Measurements from ENCODE around the gene MATN4. TPM values are rescaled to one million over a fixed set of nuclear protein-coding genes. Genes with fewer than 3 reads are reported as not detected.

The MATN4 gene
- total RNA-seq, 1 experiment from 2014 or later, result 0.64 TPM

GRCh38 chr20:45258664-45259063 lies 49.4 kb downstream of the MATN4 start:
- H3K27ac ChIP-seq (ENCODE audit: low read depth, low read length), result no peak overlapping the region
- no peak overlapping the region for H2AFZ ChIP-seq (ENCODE audit: low read depth, low read length, poor library complexity, severe bottlenecking)
- ChIA-PET RAD21 (ENCODE audit: low non-redundant PET in 1 of 2, low total read pairs in 2 of 2, uncharacterized antibody in 2 of 2, unreplicated experiment in 2 of 2) (no interaction called here), CTCF (interaction anchor here (1.3 kb wide), 1 partner anchor 120 kb away, joined by 4 read pairs; no protein-coding TSS in a partner anchor), POLR2A (no interaction called here)
- H3K27me3 ChIP-seq (ENCODE audit: insufficient read depth, low read length), result no peaks in the 10 kb centered on the region
- DNase-seq (ENCODE audit: low read depth, low spot score) (no peak), ATAC-seq (no peak)
- no peaks in the 10 kb centered on the region for H3K79me2 ChIP-seq (ENCODE audit: insufficient read depth, low read length)
- H3K9ac ChIP-seq (ENCODE audit: low read length), result no peak overlapping the region
- H3K4me2 ChIP-seq (ENCODE audit: low read length), result no peak overlapping the region
- BruUV-seq (replicated peaks), result no TSS peak
- no peaks in the 10 kb centered on the region for H3K9me3 ChIP-seq (ENCODE audit: control insufficient read depth in 1 of 2, insufficient read depth in 1 of 2, low read depth in 1 of 2, low read length in 2 of 2)
- H3K4me3 ChIP-seq (replicated peaks in 1 of 2; ENCODE audit: low read depth in 1 of 2, low read length in 2 of 2), result no peak overlapping the region
- no peaks in the 10 kb centered on the region for H4K20me1 ChIP-seq (ENCODE audit: insufficient read depth)
- H3K9me2 ChIP-seq (ENCODE audit: insufficient read depth), result no peaks in the 10 kb centered on the region
- intact Hi-C loops (cut with micrococcal nuclease), result no loop called here
- peaks cover 10 to 11% of the 10 kb centered on the region in 2 experiments; a peak in 2 of 4 replicates for H3K4me1 ChIP-seq (ENCODE audit: control insufficient read depth in 1 of 2, insufficient read depth in 2 of 2, low read length in 2 of 2)
- no peak for TF ChIP-seq CTCF (IDR thresholded peaks at IDR 0.05 in 2 of 3, conservative IDR thresholded peaks at IDR 0.05 in 1 of 3; ENCODE audit: borderline replicate concordance in 1 of 3, insufficient read depth in 1 of 3, low read depth in 2 of 3, low read length in 2 of 3)
- no peak for TF ChIP-seq TCF7L2 (IDR thresholded peaks at IDR 0.05; ENCODE audit: borderline replicate concordance, extremely low read depth, insufficient read depth, insufficient read length)
- TF ChIP-seq REST (IDR thresholded peaks at IDR 0.05; ENCODE audit: low read depth), result no peak
- TF ChIP-seq SIN3A (IDR thresholded peaks at IDR 0.05; ENCODE audit: low read depth), result no peak
- no peak for TF ChIP-seq EGR1 (IDR thresholded peaks at IDR 0.05; ENCODE audit: low read depth)
- no peak for TF ChIP-seq EZH2 (IDR thresholded peaks at IDR 0.05)
- no peak for TF ChIP-seq SRF (IDR thresholded peaks at IDR 0.05; ENCODE audit: low read depth)
- TF ChIP-seq CEBPB (IDR thresholded peaks at IDR 0.05; ENCODE audit: low read depth), result no peak
- no peaks in the 10 kb centered on the region for H3K36me3 ChIP-seq (ENCODE audit: control insufficient read depth in 1 of 2, insufficient read depth in 2 of 2, low read length in 2 of 2)
